ENCODE measurements around the gene S1PR4. TPM values are rescaled to one million over a fixed set of nuclear protein-coding genes. Genes with fewer than 3 reads are reported as not detected.
"Not testable (repeated sequence)": the region's sequence is repeated elsewhere in the genome, so short reads cannot be mapped to it uniquely, and the experiment has no call there.

The S1PR4 gene
- total RNA-seq, 4 donors from 2014 or later = 1.1 to 35.3 (median 9.4) TPM

GRCh38 chr19:3201072-3201700, 22.6 kb downstream of the S1PR4 start:
- TF ChIP-seq, protein P1, sequence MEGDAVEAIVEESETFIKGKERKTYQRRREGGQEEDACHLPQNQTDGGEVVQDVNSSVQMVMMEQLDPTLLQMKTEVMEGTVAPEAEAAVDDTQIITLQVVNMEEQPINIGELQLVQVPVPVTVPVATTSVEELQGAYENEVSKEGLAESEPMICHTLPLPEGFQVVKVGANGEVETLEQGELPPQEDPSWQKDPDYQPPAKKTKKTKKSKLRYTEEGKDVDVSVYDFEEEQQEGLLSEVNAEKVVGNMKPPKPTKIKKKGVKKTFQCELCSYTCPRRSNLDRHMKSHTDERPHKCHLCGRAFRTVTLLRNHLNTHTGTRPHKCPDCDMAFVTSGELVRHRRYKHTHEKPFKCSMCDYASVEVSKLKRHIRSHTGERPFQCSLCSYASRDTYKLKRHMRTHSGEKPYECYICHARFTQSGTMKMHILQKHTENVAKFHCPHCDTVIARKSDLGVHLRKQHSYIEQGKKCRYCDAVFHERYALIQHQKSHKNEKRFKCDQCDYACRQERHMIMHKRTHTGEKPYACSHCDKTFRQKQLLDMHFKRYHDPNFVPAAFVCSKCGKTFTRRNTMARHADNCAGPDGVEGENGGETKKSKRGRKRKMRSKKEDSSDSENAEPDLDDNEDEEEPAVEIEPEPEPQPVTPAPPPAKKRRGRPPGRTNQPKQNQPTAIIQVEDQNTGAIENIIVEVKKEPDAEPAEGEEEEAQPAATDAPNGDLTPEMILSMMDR (IDR thresholded peaks at IDR 0.05) = no peak
- no peak for ATAC-seq (ENCODE audit: low FRiP score)

DNA sequence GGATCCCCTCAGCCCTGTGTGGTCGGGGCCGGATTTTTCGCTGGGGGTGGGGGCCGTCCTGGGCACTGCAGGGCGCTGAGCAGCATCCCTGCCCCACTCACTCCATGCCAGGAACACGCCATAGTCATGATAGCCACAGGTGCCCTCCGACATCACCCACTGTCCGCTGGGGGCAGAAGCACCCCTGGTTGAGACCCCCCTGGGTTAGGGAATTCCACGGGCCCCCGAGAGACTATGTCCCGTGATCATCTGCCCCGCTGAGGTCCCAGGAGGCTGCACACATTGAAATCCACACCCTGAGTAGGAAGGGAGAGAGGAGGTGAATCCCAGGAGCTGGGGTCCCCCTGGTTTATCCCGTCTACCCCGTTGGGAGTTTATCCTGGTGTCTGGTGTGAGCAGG, 23.3 kb downstream of the S1PR4 start:
- DNase-seq (ENCODE audit: low spot score) (no peak), ATAC-seq (ENCODE audit: low FRiP score) (no peak)
- TF ChIP-seq, protein P1 (IDR thresholded peaks at IDR 0.05) = no peak

More at GRCh38 chr19:3201072-3201700, 22.6 kb downstream of the S1PR4 start:
- no peak for DNase-seq (ENCODE audit: low spot score)

DNA sequence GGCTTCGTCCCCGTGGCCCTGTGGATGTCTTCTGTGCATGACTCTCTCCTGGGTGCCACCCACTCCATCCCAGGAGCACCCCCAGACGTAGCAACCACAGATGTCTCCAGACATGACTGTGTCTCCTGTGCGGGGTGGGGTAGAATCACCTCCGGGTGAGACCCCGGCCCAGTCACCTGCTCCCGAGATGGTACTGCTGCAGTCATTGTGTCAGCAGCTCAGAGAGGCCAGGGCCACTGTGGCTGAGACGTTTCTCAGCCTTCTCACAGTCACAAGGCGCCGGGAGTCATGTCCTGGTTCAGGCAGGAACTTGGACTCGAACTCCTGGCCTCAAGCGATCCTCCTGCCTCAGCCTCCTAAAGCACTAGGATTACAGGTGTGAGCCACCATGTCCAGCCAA, 23.8 kb downstream of the S1PR4 start:
- TF ChIP-seq, protein P1 (IDR thresholded peaks at IDR 0.05) = no peak
- ATAC-seq (ENCODE audit: low FRiP score) = no peak
- DNase-seq (ENCODE audit: low spot score) = no peak

DNA sequence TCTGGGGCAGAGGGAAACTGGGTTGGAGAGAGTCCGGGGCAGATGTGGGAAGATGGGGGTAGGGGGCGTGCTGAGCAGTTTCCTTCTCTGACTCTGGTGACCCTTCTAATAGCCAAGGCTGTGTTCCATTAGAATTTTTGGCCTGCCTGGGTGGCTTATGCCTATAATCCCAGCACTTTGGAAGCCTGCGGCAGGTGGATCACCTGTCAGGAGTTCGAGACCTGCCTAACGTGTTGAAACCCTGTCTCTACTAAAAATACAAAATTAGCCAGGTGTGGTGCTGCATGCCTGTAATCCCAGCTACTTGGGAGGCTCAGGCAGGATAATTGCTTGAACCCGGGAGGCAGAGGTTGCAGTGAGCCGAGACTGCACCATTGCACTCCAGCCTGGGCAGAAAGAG, 24.3 kb downstream of the S1PR4 start:
- not testable (repeated sequence) for DNase-seq (ENCODE audit: low spot score); ATAC-seq (ENCODE audit: low FRiP score)

- DNase-seq (ENCODE audit: low spot score) = no peak
- TF ChIP-seq, protein P1 (IDR thresholded peaks at IDR 0.05) = no peak
- ATAC-seq (ENCODE audit: low FRiP score) = no peak
Measured at GRCh38 chr19:3203805-3204645, 25.5 kb downstream of the S1PR4 start.

DNA sequence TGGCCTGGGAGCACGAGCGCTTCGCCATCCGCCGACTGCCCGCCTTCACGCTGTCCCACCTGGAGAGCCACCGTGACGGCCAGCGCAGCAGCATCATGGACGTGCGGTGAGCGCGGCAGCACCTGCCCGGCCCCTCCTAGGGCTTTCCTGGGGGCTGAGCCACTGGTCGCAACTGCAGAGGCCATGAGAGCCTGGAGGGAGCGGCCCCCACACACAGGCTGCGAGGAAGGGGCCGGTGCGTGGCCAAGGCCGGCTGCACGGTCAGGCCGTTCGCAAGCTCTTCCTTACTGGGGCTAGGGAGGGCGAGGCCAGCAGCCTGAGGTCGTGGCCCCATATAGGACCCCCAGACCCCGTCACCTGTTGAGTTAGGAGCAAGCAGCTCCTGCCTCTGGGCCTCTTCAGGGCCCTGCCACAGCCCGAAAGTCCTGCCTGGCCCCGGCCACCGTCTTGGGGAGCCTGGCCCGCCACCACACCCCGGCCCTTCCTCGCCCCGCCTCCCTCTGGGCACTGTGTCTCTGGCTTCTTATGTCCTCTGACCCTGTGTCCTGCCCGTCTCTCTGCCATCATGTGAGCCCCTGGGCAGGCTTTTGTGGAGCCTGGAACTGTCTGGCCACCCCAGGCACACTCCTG, 26.2 kb downstream of the S1PR4 start:
- TF ChIP-seq, protein P1 (IDR thresholded peaks at IDR 0.05) = no peak
- ATAC-seq (ENCODE audit: low FRiP score) (no peak), DNase-seq (ENCODE audit: low spot score) (no peak)

- ATAC-seq (ENCODE audit: low FRiP score) = no peak
- TF ChIP-seq, protein P1 (IDR thresholded peaks at IDR 0.05) = no peak
- no peak for DNase-seq (ENCODE audit: low spot score)
Measured at GRCh38 chr19:3206216-3206953, 27.8 kb downstream of the S1PR4 start.

Measured in omental fat pad (tissue), 4 donors.